Neural cell (in vitro differentiated cells): ENCODE data around the gene RAD51B. TPM values are rescaled to one million over a fixed set of nuclear protein-coding genes. Genes with fewer than 3 reads are reported as not detected.

Source experiments
- H2AFZ ChIP-seq: fragments of 200-600, 300-800 bp; sonication (generic), shearing (Covaris generic); 2 replicates; pipeline ENCODE4 v1.6.0; 2014; ENCODE audit warnings: low read depth, mild to moderate bottlenecking, antibody characterized with exemption, low read length, moderate library complexity
- H3F3A ChIP-seq: fragments of 200-600 bp; shearing (Covaris generic); 2 replicates; pipeline ENCODE4 v1.6.1; 2016; ENCODE audit warnings: mild to moderate bottlenecking, moderate library complexity, mixed read lengths, antibody characterized with exemption, low read length; ENCODE audit not compliant: insufficient read depth, poor library complexity, severe bottlenecking
- H3K27ac ChIP-seq: fragments of 200-600, 300-800 bp; sonication (generic), shearing (Covaris generic); 2 replicates; pipeline ENCODE4 v1.5.1; 2014; ENCODE audit warnings: mild to moderate bottlenecking, low read length, moderate library complexity
- H3K27me3 ChIP-seq: fragments of 300-800, 200-600 bp; sonication (generic), shearing (Covaris generic); 2 replicates; pipeline ENCODE4 v1.6.0; 2014; ENCODE audit warnings: mild to moderate bottlenecking, low read depth, low read length, moderate library complexity; ENCODE audit not compliant: insufficient read depth
- H3K36me3 ChIP-seq: fragments of 300-800, 200-600 bp; sonication (generic), shearing (Covaris generic); 2 replicates; pipeline ENCODE4 v1.5.1; 2014; ENCODE audit warnings: mild to moderate bottlenecking, antibody characterized with exemption, low read length, moderate library complexity; ENCODE audit not compliant: insufficient read depth
- H3K4me2 ChIP-seq: fragments of 300-800, 200-600 bp; sonication (generic), shearing (Covaris generic); 2 replicates; pipeline ENCODE4 v1.6.0; 2014; ENCODE audit warnings: mild to moderate bottlenecking, low read length
- H3K4me3 ChIP-seq: fragments of 300-800, 200-600 bp; sonication (generic), shearing (Covaris generic); 2 replicates; pipeline ENCODE4 v1.5.1; 2014; ENCODE audit warnings: mild to moderate bottlenecking, low read length, moderate library complexity
- H3K79me2 ChIP-seq: fragments of 200-600 bp; shearing (Covaris generic); replicated peaks from 2 replicates; pipeline ENCODE4 v1.6.0; 2014; ENCODE audit warnings: mild to moderate bottlenecking, low read length, moderate library complexity; ENCODE audit not compliant: insufficient read depth
- H3K9ac ChIP-seq: fragments of 300-800, 200-600 bp; sonication (generic), shearing (Covaris generic); 2 replicates; pipeline ENCODE4 v1.6.1; 2016; ENCODE audit warnings: mild to moderate bottlenecking, low read length, mixed read lengths
- H3K9me2 ChIP-seq: fragments of 200-600 bp; shearing (Covaris generic); 2 replicates; pipeline ENCODE4 v1.6.1; 2016; ENCODE audit warnings: mild to moderate bottlenecking, low read length, mixed read lengths; ENCODE audit not compliant: insufficient read depth
- H3K9me3 ChIP-seq: fragments of 200-600, 300-800 bp; sonication (generic), shearing (Covaris generic); 2 replicates; pipeline ENCODE4 v1.6.1; 2016; ENCODE audit warnings: mild to moderate bottlenecking, mixed run types, low read length, moderate library complexity, mixed read lengths
- H4K20me1 ChIP-seq: fragments of 200-600 bp; shearing (Covaris generic); 2 replicates; pipeline ENCODE4 v1.6.1; 2016; ENCODE audit warnings: mild to moderate bottlenecking, mixed run types; ENCODE audit not compliant: insufficient read depth
- EP300 ChIP-seq: fragments of 450-650 bp; conservative IDR thresholded peaks from 2 replicates; pipeline ENCODE4 v1.6.1; 2014; ENCODE audit warnings: antibody characterized with exemption, mild to moderate bottlenecking, moderate library complexity; ENCODE audit not compliant: poor library complexity, severe bottlenecking
- EZH2 ChIP-seq: fragments of 200-600, 300-800 bp; shearing (Covaris generic), sonication (generic); IDR thresholded peaks from 2 replicates; pipeline ENCODE4 v1.6.1; 2014; ENCODE audit warnings: antibody characterized with exemption, low read length, borderline replicate concordance, mild to moderate bottlenecking; ENCODE audit not compliant: insufficient read depth, poor library complexity, severe bottlenecking
- MXI1 ChIP-seq: fragments of 450-650 bp; conservative IDR thresholded peaks from 2 replicates; pipeline ENCODE4 v1.6.1; 2014; ENCODE audit warnings: antibody characterized with exemption, mild to moderate bottlenecking; ENCODE audit not compliant: poor library complexity, severe bottlenecking
- POLR2AphosphoS5 ChIP-seq: IDR thresholded peaks from 2 replicates; pipeline ENCODE4 v1.6.1; 2012
- RAD21 ChIP-seq: fragments of 450-650 bp; conservative IDR thresholded peaks from 2 replicates; pipeline ENCODE4 v1.6.1; 2014; ENCODE audit warnings: antibody characterized with exemption, mild to moderate bottlenecking, moderate library complexity
- SMC3 ChIP-seq: fragments of 450-650 bp; conservative IDR thresholded peaks from 2 replicates; pipeline ENCODE4 v1.6.1; 2014; ENCODE audit warnings: antibody characterized with exemption, mild to moderate bottlenecking, moderate library complexity; ENCODE audit not compliant: poor library complexity
- TAF1 ChIP-seq: IDR thresholded peaks from 2 replicates; pipeline ENCODE4 v1.6.1; 2012; ENCODE audit warnings: low read depth
- polyA plus RNA-seq: library from polyadenylated mRNA; depleted of rRNA; stranded (reverse); fragments of >200 nt; gene quantifications from 2 replicates; pipeline ENCODE4 v1.2.3, GENCODE V29; 2014
- TF ChIP-seq, protein P1 (sequence below): IDR thresholded peaks from 2 replicates; pipeline ENCODE4 v1.6.1; 2012; ENCODE audit warnings: borderline replicate concordance
- TF ChIP-seq, protein P2 (sequence below): fragments of 450-650 bp; IDR thresholded peaks from 2 replicates; pipeline ENCODE4 v1.5.1; 2014; ENCODE audit warnings: antibody characterized with exemption, mild to moderate bottlenecking, moderate library complexity; ENCODE audit not compliant: poor library complexity, severe bottlenecking

The RAD51B gene
- polyA plus RNA-seq, 1 donor from 2014 or later, result 3.1 TPM

DNA sequence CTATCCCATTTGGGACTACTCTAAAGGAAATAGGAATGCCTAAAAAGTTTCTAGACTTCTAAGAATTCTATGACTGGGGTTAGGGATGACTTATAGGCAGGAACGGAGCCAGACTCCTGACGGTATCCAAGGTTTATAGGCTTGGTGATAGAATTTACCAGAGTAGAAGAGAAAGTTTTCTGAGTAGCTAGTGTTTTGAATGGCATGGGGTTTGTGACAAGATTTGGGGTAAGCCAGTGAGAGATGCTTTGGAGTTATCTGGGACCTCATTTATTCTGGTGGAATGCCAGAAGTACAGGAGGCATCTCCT is 444.6 kb downstream of the RAD51B start:
- no peaks in the 10 kb centered on the region for H3K79me2 ChIP-seq
- no peak overlapping the region for H3K9ac ChIP-seq
- H3K4me3 ChIP-seq, result no peak overlapping the region
- no peaks in the 10 kb centered on the region for H4K20me1 ChIP-seq
- H3K4me2 ChIP-seq, result no peak overlapping the region
- H3K36me3 ChIP-seq, result no peaks in the 10 kb centered on the region
- no peaks in the 10 kb centered on the region for H3K27me3 ChIP-seq
- no peak overlapping the region for H3K27ac ChIP-seq
- no peaks in the 10 kb centered on the region for H3F3A ChIP-seq
- no peak overlapping the region for H2AFZ ChIP-seq
- H3K9me2 ChIP-seq, result no peaks in the 10 kb centered on the region
- TF ChIP-seq, protein P1, sequence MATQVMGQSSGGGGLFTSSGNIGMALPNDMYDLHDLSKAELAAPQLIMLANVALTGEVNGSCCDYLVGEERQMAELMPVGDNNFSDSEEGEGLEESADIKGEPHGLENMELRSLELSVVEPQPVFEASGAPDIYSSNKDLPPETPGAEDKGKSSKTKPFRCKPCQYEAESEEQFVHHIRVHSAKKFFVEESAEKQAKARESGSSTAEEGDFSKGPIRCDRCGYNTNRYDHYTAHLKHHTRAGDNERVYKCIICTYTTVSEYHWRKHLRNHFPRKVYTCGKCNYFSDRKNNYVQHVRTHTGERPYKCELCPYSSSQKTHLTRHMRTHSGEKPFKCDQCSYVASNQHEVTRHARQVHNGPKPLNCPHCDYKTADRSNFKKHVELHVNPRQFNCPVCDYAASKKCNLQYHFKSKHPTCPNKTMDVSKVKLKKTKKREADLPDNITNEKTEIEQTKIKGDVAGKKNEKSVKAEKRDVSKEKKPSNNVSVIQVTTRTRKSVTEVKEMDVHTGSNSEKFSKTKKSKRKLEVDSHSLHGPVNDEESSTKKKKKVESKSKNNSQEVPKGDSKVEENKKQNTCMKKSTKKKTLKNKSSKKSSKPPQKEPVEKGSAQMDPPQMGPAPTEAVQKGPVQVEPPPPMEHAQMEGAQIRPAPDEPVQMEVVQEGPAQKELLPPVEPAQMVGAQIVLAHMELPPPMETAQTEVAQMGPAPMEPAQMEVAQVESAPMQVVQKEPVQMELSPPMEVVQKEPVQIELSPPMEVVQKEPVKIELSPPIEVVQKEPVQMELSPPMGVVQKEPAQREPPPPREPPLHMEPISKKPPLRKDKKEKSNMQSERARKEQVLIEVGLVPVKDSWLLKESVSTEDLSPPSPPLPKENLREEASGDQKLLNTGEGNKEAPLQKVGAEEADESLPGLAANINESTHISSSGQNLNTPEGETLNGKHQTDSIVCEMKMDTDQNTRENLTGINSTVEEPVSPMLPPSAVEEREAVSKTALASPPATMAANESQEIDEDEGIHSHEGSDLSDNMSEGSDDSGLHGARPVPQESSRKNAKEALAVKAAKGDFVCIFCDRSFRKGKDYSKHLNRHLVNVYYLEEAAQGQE, result no peak
- no peak for TF ChIP-seq POLR2AphosphoS5
- no peak for TF ChIP-seq RAD21
- no peak for TF ChIP-seq MXI1
- no peak for TF ChIP-seq EZH2
- no peak for TF ChIP-seq SMC3
- no peak for TF ChIP-seq EP300
- no peaks in the 10 kb centered on the region for H3K9me3 ChIP-seq

DNA sequence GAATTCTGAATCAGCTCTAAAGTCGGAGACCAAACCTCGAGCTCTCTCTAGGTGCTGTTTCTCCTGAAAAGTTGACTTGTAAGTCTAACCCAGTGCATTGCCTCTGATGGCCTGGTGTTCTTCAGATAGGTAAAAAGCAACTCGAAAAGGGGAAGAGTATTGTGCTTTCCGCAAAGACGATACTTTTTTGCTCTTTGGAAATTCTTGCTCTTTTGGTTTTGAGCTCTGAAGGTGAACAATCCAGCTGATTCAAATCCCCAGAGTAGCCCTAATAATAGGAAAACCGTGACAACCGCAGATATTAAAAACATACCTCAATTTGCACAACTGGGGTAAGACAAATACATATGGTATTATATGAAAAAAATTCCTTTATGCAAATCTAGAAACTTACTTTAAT is 447.4 kb downstream of the RAD51B start:
- H3K36me3 ChIP-seq, result no peaks in the 10 kb centered on the region
- no peaks in the 10 kb centered on the region for H3K27me3 ChIP-seq
- H3F3A ChIP-seq, result no peaks in the 10 kb centered on the region
- no peak for TF ChIP-seq TAF1
- TF ChIP-seq, protein P1, result no peak
- TF ChIP-seq RAD21, result no peak
- no peak for TF ChIP-seq SMC3
- TF ChIP-seq MXI1, result no peak
- TF ChIP-seq EP300, result no peak
- no peak for TF ChIP-seq EZH2
- TF ChIP-seq POLR2AphosphoS5, result no peak
- TF ChIP-seq, protein P2, sequence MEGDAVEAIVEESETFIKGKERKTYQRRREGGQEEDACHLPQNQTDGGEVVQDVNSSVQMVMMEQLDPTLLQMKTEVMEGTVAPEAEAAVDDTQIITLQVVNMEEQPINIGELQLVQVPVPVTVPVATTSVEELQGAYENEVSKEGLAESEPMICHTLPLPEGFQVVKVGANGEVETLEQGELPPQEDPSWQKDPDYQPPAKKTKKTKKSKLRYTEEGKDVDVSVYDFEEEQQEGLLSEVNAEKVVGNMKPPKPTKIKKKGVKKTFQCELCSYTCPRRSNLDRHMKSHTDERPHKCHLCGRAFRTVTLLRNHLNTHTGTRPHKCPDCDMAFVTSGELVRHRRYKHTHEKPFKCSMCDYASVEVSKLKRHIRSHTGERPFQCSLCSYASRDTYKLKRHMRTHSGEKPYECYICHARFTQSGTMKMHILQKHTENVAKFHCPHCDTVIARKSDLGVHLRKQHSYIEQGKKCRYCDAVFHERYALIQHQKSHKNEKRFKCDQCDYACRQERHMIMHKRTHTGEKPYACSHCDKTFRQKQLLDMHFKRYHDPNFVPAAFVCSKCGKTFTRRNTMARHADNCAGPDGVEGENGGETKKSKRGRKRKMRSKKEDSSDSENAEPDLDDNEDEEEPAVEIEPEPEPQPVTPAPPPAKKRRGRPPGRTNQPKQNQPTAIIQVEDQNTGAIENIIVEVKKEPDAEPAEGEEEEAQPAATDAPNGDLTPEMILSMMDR, result no peak
- H3K9me3 ChIP-seq, result no peaks in the 10 kb centered on the region
- H3K79me2 ChIP-seq, result no peaks in the 10 kb centered on the region
- H3K9me2 ChIP-seq, result no peaks in the 10 kb centered on the region
- H3K27ac ChIP-seq, result no peak overlapping the region
- H3K9ac ChIP-seq, result no peak overlapping the region
- no peak overlapping the region for H2AFZ ChIP-seq
- no peak overlapping the region for H3K4me2 ChIP-seq
- no peak overlapping the region for H3K4me3 ChIP-seq
- no peaks in the 10 kb centered on the region for H4K20me1 ChIP-seq
